ENCODE measurements around the gene NUP62.
"Not testable (repeated sequence)": the region's sequence is repeated elsewhere in the genome, so short reads cannot be mapped to it uniquely, and the experiment has no call there.

Gene NUP62

GRCh38 chr19:49951806-49952478 lies 22.6 kb upstream of the NUP62 start:
- no peak for DNase-seq

GRCh38 chr19:49950956-49951526 lies 21.7 kb upstream of the NUP62 start:
- DNase-seq, result no peak

GRCh38 chr19:49950590-49950948 lies 21.3 kb upstream of the NUP62 start:
- no peak for DNase-seq

- DNase-seq, result no peak
Measured at GRCh38 chr19:49949742-49950589, 20.7 kb upstream of the NUP62 start.

- no peak for DNase-seq
Measured at GRCh38 chr19:49946415-49946814, 17.1 kb upstream of the NUP62 start.

GRCh38 chr19:49944567-49944966 lies 15.3 kb upstream of the NUP62 start:
- not testable (repeated sequence) for DNase-seq

GRCh38 chr19:49940482-49940791 lies 11.1 kb upstream of the NUP62 start:
- DNase-seq, result no peak

- no peak for DNase-seq
Measured at GRCh38 chr19:49939721-49940481, 10.6 kb upstream of the NUP62 start.

- no peak for DNase-seq
Measured at GRCh38 chr19:49938662-49939061, 9.4 kb upstream of the NUP62 start.

GRCh38 chr19:49937750-49938381 lies 8.6 kb upstream of the NUP62 start:
- peak; percentile 61 to 65 for DNase-seq

GRCh38 chr19:49936549-49936948 lies 7.2 kb upstream of the NUP62 start:
- no peak for DNase-seq

GRCh38 chr19:49933643-49934042 lies 4.3 kb upstream of the NUP62 start:
- DNase-seq, result no peak

- no peak for DNase-seq
Measured at GRCh38 chr19:49932731-49933131, 3.4 kb upstream of the NUP62 start.

GRCh38 chr19:49932041-49932451 lies 2.7 kb upstream of the NUP62 start:
- DNase-seq, result no peak

- no peak for DNase-seq
Measured at GRCh38 chr19:49931293-49932040, 2.2 kb upstream of the NUP62 start.

GRCh38 chr19:49930483-49931011 lies 1.2 kb upstream of the NUP62 start:
- no peak for DNase-seq

GRCh38 chr19:49929611-49930482 lies 543 bp upstream of the NUP62 start:
- peak; percentile 94 to 97 for DNase-seq

GRCh38 chr19:49927526-49928264 lies 1.6 kb downstream of the NUP62 start:
- DNase-seq, result no peak

GRCh38 chr19:49926515-49926914 lies 2.8 kb downstream of the NUP62 start:
- DNase-seq, result no peak

GRCh38 chr19:49925486-49925885 lies 3.8 kb downstream of the NUP62 start:
- no peak for DNase-seq
